Measurements from ENCODE around the gene COQ10B. TPM values are rescaled to one million over a fixed set of nuclear protein-coding genes. Genes with fewer than 3 reads are reported as not detected.
"Not testable (repeated sequence)": the region's sequence is repeated elsewhere in the genome, so short reads cannot be mapped to it uniquely, and the experiment has no call there.

Gene COQ10B
- total and polyA plus RNA-seq, 2 experiments from 2014 or later = 40.4 to 57.7 TPM

DNA sequence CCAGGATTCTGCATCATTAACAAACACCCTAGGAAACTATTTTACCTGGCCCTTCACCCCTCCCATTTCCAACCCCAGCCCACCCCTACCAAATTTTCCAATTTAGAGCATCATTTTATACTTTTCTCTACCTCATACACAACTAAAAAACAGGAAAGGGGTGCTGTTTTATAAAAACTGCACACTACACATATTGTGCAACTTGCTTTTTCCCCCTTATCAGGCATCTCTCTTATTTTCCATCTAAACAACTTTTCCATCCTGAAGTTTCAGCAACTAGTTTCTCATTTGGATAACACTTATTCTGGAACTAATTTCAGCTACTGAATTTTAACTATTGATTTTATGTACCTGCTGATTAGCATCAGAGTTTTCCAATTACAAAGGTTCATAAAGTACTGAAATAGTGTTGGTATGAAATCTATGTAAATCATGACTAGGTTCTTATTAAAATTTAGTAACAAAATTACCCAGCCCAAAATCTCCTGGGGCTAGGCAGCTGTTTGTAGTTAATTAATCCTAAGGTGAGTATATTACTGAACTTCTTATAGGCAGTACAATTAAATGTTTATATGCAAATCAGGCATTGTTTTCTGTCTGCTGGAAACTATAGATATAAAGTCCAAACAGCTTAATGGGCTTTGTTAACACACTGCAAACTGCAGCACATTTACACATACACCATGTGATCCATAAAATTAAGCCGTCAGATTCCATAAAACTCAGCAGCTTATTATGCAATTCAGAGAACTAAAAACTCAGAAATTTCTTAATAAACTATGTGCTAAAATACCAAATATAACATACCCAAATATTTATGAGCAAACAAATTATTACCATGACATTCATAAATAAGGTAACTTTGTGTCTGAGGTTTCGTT, 26.4 kb upstream of the COQ10B start:
- TF ChIP-seq EZH2phosphoT487 (IDR thresholded peaks at IDR 0.05; ENCODE audit: insufficient read depth, low read depth) = no peak
- TF ChIP-seq EZH2 (IDR thresholded peaks at IDR 0.05; ENCODE audit: insufficient read depth, poor library complexity, severe bottlenecking) = no peak
- Histone ChIP-seq H3K27ac (peak overlapping the region; percentile 17; the same call in 1 of the 2 replicates), H3K9me3 (ENCODE audit: low read depth) (no peaks in the 10 kb centered on the region), H3K4me3 (no peak overlapping the region), H3K9me2 (ENCODE audit: insufficient read depth) (no peaks in the 10 kb centered on the region), H3K79me2 (ENCODE audit: insufficient read depth) (peaks cover 100% of the 10 kb centered on the region), H3K9ac (no peak overlapping the region), H3K4me1 (ENCODE audit: insufficient read depth) (peaks cover 28% of the 10 kb centered on the region), H3F3A (ENCODE audit: insufficient read depth) (peaks cover 27% of the 10 kb centered on the region; the same call in 1 of the 2 replicates), H3K27me3 (replicated peaks; ENCODE audit: insufficient read depth) (no peaks in the 10 kb centered on the region), H2AFZ (no peak overlapping the region), H3K4me2 (ENCODE audit: unreplicated experiment) (peak overlapping the region; percentile 1), H3K36me3 (ENCODE audit: low read depth) (peaks cover 9% of the 10 kb centered on the region; the same call in 1 of the 2 replicates), H4K20me1 (ENCODE audit: insufficient read depth) (peaks cover 34% of the 10 kb centered on the region; the same call in 1 of the 2 replicates)
- no peak for DNase-seq
- in situ Hi-C loops (cut with MboI) = no loop called here
- 38 to 46% methylated on average over 2 of the region's 2 CpGs for WGBS, 2 experiments (ENCODE audit: low coverage in 1 of 2, low lambda C conversion rate in 2 of 2, missing lambda C conversion rate in 2 of 2)

- Histone ChIP-seq H3K9me3 (ENCODE audit: low read depth) (no peaks in the 10 kb centered on the region), H3K4me2 (ENCODE audit: unreplicated experiment) (no peak overlapping the region), H2AFZ (no peak overlapping the region), H3K9ac (no peak overlapping the region), H3K4me1 (ENCODE audit: insufficient read depth) (peaks cover 38% of the 10 kb centered on the region), H3K27ac (peak overlapping the region; percentile 43; the same call in 1 of the 2 replicates), H3K27me3 (replicated peaks; ENCODE audit: insufficient read depth) (no peaks in the 10 kb centered on the region), H3K79me2 (ENCODE audit: insufficient read depth) (peaks cover 100% of the 10 kb centered on the region), H3K36me3 (ENCODE audit: low read depth) (peaks cover 7% of the 10 kb centered on the region; the same call in 1 of the 2 replicates), H3K4me3 (no peak overlapping the region), H3F3A (ENCODE audit: insufficient read depth) (peaks cover 27% of the 10 kb centered on the region; the same call in 1 of the 2 replicates), H3K9me2 (ENCODE audit: insufficient read depth) (no peaks in the 10 kb centered on the region), H4K20me1 (ENCODE audit: insufficient read depth) (peaks cover 41% of the 10 kb centered on the region; the same call in 1 of the 2 replicates)
- 95 to 100% methylated on average over 3 of the region's 3 CpGs for WGBS, 2 experiments (ENCODE audit: low coverage in 1 of 2, low lambda C conversion rate in 2 of 2, missing lambda C conversion rate in 2 of 2)
- no peak for DNase-seq
- in situ Hi-C loops (cut with MboI) = no loop called here
- TF ChIP-seq EZH2phosphoT487 (IDR thresholded peaks at IDR 0.05; ENCODE audit: insufficient read depth, low read depth) (no peak), EZH2 (IDR thresholded peaks at IDR 0.05; ENCODE audit: insufficient read depth, poor library complexity, severe bottlenecking) (no peak)
Measured at GRCh38 chr2:197427986-197428385, 25.4 kb upstream of the COQ10B start.

DNA sequence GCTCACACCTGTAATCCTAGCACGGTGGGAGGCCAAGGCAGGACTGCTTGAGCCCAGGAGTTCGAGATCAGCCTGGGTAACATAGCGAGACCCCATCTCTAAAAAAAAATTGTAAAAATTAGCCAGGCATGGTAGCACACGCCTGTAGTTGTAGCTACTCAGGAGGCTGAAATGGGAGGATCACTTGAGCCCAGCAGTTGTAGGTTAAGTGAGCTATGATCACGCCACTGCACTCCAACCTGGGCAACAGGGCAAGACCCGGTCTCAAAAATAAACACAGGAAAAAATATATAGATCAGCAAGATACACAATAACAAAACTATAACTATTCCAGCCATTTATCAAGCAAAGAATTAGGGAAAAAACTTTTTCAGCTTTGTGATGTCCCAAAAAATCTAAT, 21.5 kb upstream of the COQ10B start:
- no peak for DNase-seq
- Histone ChIP-seq H3K36me3 (ENCODE audit: low read depth) (no peaks in the 10 kb centered on the region), H3K4me1 (ENCODE audit: insufficient read depth) (peaks cover 37% of the 10 kb centered on the region), H3K79me2 (ENCODE audit: insufficient read depth) (peaks cover 92% of the 10 kb centered on the region), H3K4me3 (peak overlapping the region; percentile 82), H2AFZ (no peak overlapping the region), H3K9me2 (ENCODE audit: insufficient read depth) (no peaks in the 10 kb centered on the region), H3K27me3 (replicated peaks; ENCODE audit: insufficient read depth) (no peaks in the 10 kb centered on the region), H4K20me1 (ENCODE audit: insufficient read depth) (peaks cover 35% of the 10 kb centered on the region; the same call in 1 of the 2 replicates), H3F3A (ENCODE audit: insufficient read depth) (peaks cover 36% of the 10 kb centered on the region; the same call in 1 of the 2 replicates), H3K9ac (peak overlapping the region; percentile 24; the same call in 1 of the 2 replicates), H3K9me3 (ENCODE audit: low read depth) (no peaks in the 10 kb centered on the region), H3K4me2 (ENCODE audit: unreplicated experiment) (peak overlapping the region; percentile 96), H3K27ac (no peak overlapping the region)
- in situ Hi-C loops (cut with MboI) = no loop called here
- TF ChIP-seq EZH2phosphoT487 (IDR thresholded peaks at IDR 0.05; ENCODE audit: insufficient read depth, low read depth) (no peak), EZH2 (IDR thresholded peaks at IDR 0.05; ENCODE audit: insufficient read depth, poor library complexity, severe bottlenecking) (no peak)
- 76 to 78% methylated on average over 6 of the region's 6 CpGs for WGBS, 2 experiments (ENCODE audit: low coverage in 1 of 2, low lambda C conversion rate in 2 of 2, missing lambda C conversion rate in 2 of 2)

DNA sequence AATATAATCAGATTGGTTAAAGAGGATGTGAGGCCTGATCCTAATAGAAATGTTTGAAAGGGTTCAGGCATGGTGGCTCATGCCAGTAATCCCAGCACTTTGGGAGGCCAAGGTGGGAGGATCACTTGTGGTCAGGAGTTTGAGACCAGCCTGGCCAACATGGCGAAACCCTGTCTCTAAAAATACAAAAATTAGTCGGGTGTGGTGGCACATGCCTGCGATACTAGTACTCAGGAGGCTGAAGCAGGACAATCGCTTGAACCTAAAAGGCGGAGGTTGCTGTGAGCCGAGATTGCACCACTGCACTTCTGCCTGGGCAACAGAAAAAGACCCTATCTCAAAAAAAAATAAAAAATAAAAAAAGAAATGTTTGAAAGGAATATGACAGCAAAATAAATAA, 20.8 kb upstream of the COQ10B start:
- H3K36me3 ChIP-seq (ENCODE audit: low read depth); in situ Hi-C loops (cut with MboI); H2AFZ ChIP-seq; DNase-seq; H3K9me3 ChIP-seq (ENCODE audit: low read depth); H3K9me2 ChIP-seq (ENCODE audit: insufficient read depth); H3K27ac ChIP-seq; H3K27me3 ChIP-seq (replicated peaks; ENCODE audit: insufficient read depth): not testable (repeated sequence)
- 53 to 62% methylated on average over 6 of the region's 6 CpGs for WGBS, 2 experiments (ENCODE audit: low coverage in 1 of 2, low lambda C conversion rate in 2 of 2, missing lambda C conversion rate in 2 of 2)
- Histone ChIP-seq H3K9ac (peak overlapping the region; percentile 99), H3K4me3 (peak overlapping the region; percentile 82), H3K4me2 (ENCODE audit: unreplicated experiment) (peak overlapping the region; percentile 96), H3K79me2 (ENCODE audit: insufficient read depth) (peaks cover 85% of the 10 kb centered on the region), H3F3A (ENCODE audit: insufficient read depth) (peaks cover 31% of the 10 kb centered on the region; the same call in 1 of the 2 replicates), H3K4me1 (ENCODE audit: insufficient read depth) (peaks cover 30% of the 10 kb centered on the region), H4K20me1 (ENCODE audit: insufficient read depth) (peaks cover 29% of the 10 kb centered on the region; the same call in 1 of the 2 replicates)

All from GM23248 (cell line).